ENCODE results near the gene TCL1B. TPM values are rescaled to one million over a fixed set of nuclear protein-coding genes. Genes with fewer than 3 reads are reported as not detected.

The TCL1B gene
- total and polyA plus RNA-seq, 2 of the 8 experiments (the other 6 are each of a cell fraction or from before 2014, with no cell fraction given): 9.6 to 11.5 TPM

DNA sequence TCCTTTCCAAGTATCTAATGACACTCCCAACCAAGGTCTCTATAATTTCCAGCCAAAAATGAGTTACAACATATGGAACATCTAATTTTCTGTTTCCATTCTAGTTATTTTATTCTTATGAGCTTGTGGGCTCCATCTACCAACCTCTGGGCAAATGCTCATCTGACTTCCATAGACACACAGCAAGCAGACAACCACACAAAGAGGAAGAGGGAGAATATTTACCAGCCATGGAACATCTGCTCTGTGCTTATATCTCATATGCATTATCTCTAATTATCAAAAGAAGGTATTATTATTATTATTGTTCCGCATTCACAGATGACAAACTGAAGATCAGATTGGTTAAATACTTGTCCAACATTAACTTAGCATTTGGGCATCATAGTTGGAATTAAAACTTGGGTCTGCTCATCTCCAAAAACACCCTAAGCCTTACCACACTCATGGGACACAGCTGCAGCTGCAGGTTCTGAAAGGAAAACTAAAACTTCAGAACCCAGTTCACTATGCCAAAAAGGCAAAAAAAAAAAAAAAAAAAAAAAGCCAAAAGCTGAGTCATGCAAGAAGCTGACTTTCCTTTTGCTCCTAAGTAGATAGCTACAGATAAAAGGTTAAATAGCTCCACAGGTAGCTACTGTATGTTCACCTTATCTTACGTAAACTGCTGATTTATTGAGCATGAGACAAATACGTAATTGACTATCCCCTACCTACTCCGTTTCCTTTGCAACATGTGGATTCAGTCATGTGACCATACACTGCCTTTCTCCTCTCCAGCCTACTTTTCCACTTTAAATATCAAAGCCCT, 23.6 kb upstream of the TCL1B start:
- no peaks in the 10 kb centered on the region for H3K36me3 ChIP-seq (ENCODE audit: control insufficient read depth in 2 of 4, insufficient read depth in 4 of 4, low read length in 3 of 4)
- FAIRE-seq: no peak
- no peak overlapping the region for H3K4me3 ChIP-seq (ENCODE audit: extremely low read depth in 1 of 4, insufficient read depth in 2 of 4, low read depth in 3 of 4, low read length in 4 of 4)
- peaks cover 0 to 1% of the 10 kb centered on the region in 2 experiments for H4K20me1 ChIP-seq (replicated peaks in 1 of 2; ENCODE audit: control insufficient read depth in 1 of 2, insufficient read depth in 2 of 2, low read length in 2 of 2)
- no peak overlapping the region for H2BK120ac ChIP-seq (replicated peaks; ENCODE audit: low read depth, low read length)
- peak overlapping the region; percentile 84 for H2AFZ ChIP-seq (ENCODE audit: low read length)
- no peak overlapping the region for H3K9ac ChIP-seq (replicated peaks in 1 of 4; ENCODE audit: extremely low read depth in 1 of 4, low read depth in 3 of 4, low read length in 3 of 4)
- no peak for TF ChIP-seq GABPA (IDR thresholded peaks at IDR 0.05; ENCODE audit: borderline replicate concordance, insufficient read depth, low read length)
- TF ChIP-seq, protein P1, sequence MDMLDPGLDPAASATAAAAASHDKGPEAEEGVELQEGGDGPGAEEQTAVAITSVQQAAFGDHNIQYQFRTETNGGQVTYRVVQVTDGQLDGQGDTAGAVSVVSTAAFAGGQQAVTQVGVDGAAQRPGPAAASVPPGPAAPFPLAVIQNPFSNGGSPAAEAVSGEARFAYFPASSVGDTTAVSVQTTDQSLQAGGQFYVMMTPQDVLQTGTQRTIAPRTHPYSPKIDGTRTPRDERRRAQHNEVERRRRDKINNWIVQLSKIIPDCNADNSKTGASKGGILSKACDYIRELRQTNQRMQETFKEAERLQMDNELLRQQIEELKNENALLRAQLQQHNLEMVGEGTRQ (IDR thresholded peaks at IDR 0.05; ENCODE audit: low read length): peak; percentile 18; the same call in 1 of the 2 replicates
- TF ChIP-seq MAFK (IDR thresholded peaks at IDR 0.05; ENCODE audit: low read depth, low read length): peak; percentile 22; the same call in 1 of the 2 replicates
- TF ChIP-seq BACH1 (IDR thresholded peaks at IDR 0.05; ENCODE audit: low read length): peak; percentile 70
- H3K79me1 ChIP-seq (ENCODE audit: low read depth, low read length): no peaks in the 10 kb centered on the region
- H3K4ac ChIP-seq (replicated peaks; ENCODE audit: insufficient read length, low read depth, low read length): no peak overlapping the region
- no peak overlapping the region for H3K56ac ChIP-seq (replicated peaks; ENCODE audit: insufficient read length, low read depth, low read length)
- H4K8ac ChIP-seq (ENCODE audit: extremely low read depth, insufficient read depth, low read length): no peak overlapping the region
- peaks cover 0 to 3% (median 0%) of the 10 kb centered on the region in 4 experiments; a peak in 5 of 7 replicates for H3K27me3 ChIP-seq (replicated peaks in 1 of 4; ENCODE audit: control insufficient read depth in 3 of 4, extremely low read depth in 1 of 4, insufficient read depth in 3 of 4, low read length in 3 of 4)
- no peak overlapping the region for H2BK15ac ChIP-seq (ENCODE audit: low read length)
- H3K23me2 ChIP-seq (ENCODE audit: low read depth, low read length): 0 out of 2 replicates have a peak, but pooled peaks cover 1% of the 10 kb centered on the region
- ChIA-PET POLR2A (ENCODE audit: partially characterized antibody) (no interaction called here), CTCF (ENCODE audit: partially characterized antibody) (interaction anchor here (0.6 to 1.8 kb wide), 5 partner anchors 11 to 435 kb away, joined by 3 to 5 read pairs (median 3); no protein-coding TSS in a partner anchor)
- no peak for DNase-seq (ENCODE audit: low read depth in 1 of 2, low spot score in 2 of 2)
- 81% methylated on average over 4 of the region's 4 CpGs; no CpG with 5 or more reads in 1 of the 2 experiments for WGBS, 2 experiments (ENCODE audit: extremely low coverage in 1 of 2, insufficient coverage in 1 of 2, insufficient read length in 1 of 2, insufficient replicate concordance in 2 of 2, low coverage in 1 of 2, low lambda C conversion rate in 2 of 2, missing lambda C conversion rate in 1 of 2)
- H2BK5ac ChIP-seq (ENCODE audit: low read depth, low read length): no peak overlapping the region
- no peak overlapping the region for H2BK20ac ChIP-seq (ENCODE audit: low read length)
- no peak overlapping the region for H2AK5ac ChIP-seq (ENCODE audit: low read depth, low read length)
- H3K14ac ChIP-seq (ENCODE audit: insufficient read length): no peak overlapping the region
- H2BK12ac ChIP-seq (ENCODE audit: low read depth, low read length): no peak overlapping the region
- H3K9me3 ChIP-seq (ENCODE audit: insufficient read depth in 2 of 2, low read depth in 1 of 2, low read length in 1 of 2): no peaks in the 10 kb centered on the region
- no peak overlapping the region for H4K91ac ChIP-seq (replicated peaks; ENCODE audit: insufficient read length, low read length)
- no peak overlapping the region for H3K18ac ChIP-seq (ENCODE audit: extremely low read depth, low read length)
- no peaks in the 10 kb centered on the region for H3K79me2 ChIP-seq (ENCODE audit: control insufficient read depth in 1 of 2, insufficient read depth in 2 of 2, low read length in 2 of 2)
- no peak overlapping the region for H3K23ac ChIP-seq (ENCODE audit: insufficient read length)
- H3K4me1 ChIP-seq (replicated peaks in 1 of 4; ENCODE audit: control insufficient read depth in 3 of 4, insufficient read depth in 4 of 4, low read length in 3 of 4): peaks cover 3 to 10% (median 6%) of the 10 kb centered on the region in 4 experiments
- no peak overlapping the region for H3K27ac ChIP-seq (ENCODE audit: low read depth, low read length)
- H3K4me2 ChIP-seq (ENCODE audit: insufficient read depth in 1 of 2, low read depth in 2 of 2, low read length in 2 of 2): no peak overlapping the region
- H4K5ac ChIP-seq (ENCODE audit: insufficient read length, low read depth, low read length): no peak overlapping the region
